Stimulated activated CD4-positive, alpha-beta T cell treated with anti-CD3 and anti-CD28 coated beads, Interleukin-1b, Interleukin-23, amount 100 ng/mL, for 24 hours (primary cell): ENCODE results near the gene RAB6B.

Experiments
- DNase-seq, 4 experiments: peaks; one replicate each; pipeline ENCODE4 v3.0.0-alpha.2; 2020; ENCODE audit warnings: low read depth in 4 of 4, low spot score in 1 of 4

RAB6B gene

GRCh38 chr3:133838296-133838789 is 57.3 kb downstream of the RAB6B start:
- DNase-seq = no peak

GRCh38 chr3:133837487-133838295 is 58.0 kb downstream of the RAB6B start:
- DNase-seq = no peak

GRCh38 chr3:133836497-133837158 is 59.1 kb downstream of the RAB6B start:
- no peak for DNase-seq

GRCh38 chr3:133835961-133836360 is 59.7 kb downstream of the RAB6B start:
- DNase-seq = no peak

- no peak for DNase-seq
Observed at GRCh38 chr3:133835418-133835743, 60.3 kb downstream of the RAB6B start.

- DNase-seq = no peak
Observed at GRCh38 chr3:133834621-133835417, 60.9 kb downstream of the RAB6B start.

- no peak for DNase-seq
Observed at GRCh38 chr3:133833880-133834620, 61.6 kb downstream of the RAB6B start.

GRCh38 chr3:133833267-133833666 is 62.4 kb downstream of the RAB6B start:
- DNase-seq = no peak

GRCh38 chr3:133832802-133833144 is 62.9 kb downstream of the RAB6B start:
- no peak for DNase-seq

GRCh38 chr3:133831966-133832801 is 63.5 kb downstream of the RAB6B start:
- no peak for DNase-seq

GRCh38 chr3:133830071-133830470 is 65.6 kb downstream of the RAB6B start:
- DNase-seq = no peak

- DNase-seq = no peak
Observed at GRCh38 chr3:133829310-133829707, 66.4 kb downstream of the RAB6B start.

GRCh38 chr3:133828576-133829309 is 66.9 kb downstream of the RAB6B start:
- DNase-seq = no peak

GRCh38 chr3:133827684-133828083 is 68.0 kb downstream of the RAB6B start:
- no peak for DNase-seq

GRCh38 chr3:133827136-133827535 is 68.5 kb downstream of the RAB6B start:
- DNase-seq = no peak

- no peak for DNase-seq
Observed at GRCh38 chr3:133825969-133826727, 69.5 kb downstream of the RAB6B start.

GRCh38 chr3:133824961-133825485 is 70.7 kb downstream of the RAB6B start:
- DNase-seq = no peak

GRCh38 chr3:133821767-133822638 is 73.7 kb downstream of the RAB6B start:
- no peak for DNase-seq
